HCT116 (cell line): ENCODE data around the gene FAM168A. TPM values are rescaled to one million over a fixed set of nuclear protein-coding genes. Genes with fewer than 3 reads are reported as not detected.

Experiments
- ATAC-seq: fragments of 200-7000 bp; cut with Tn5 transposase; 2 replicates; pipeline ENCODE4 v1.9.1; 2020; ENCODE audit warnings: mild to moderate bottlenecking, moderate library complexity
- BruUV-seq: library from RNA; stranded (reverse); fragments of 400-500 nt; replicated peaks from 2 replicates; lab custom pipeline; 2021; lab: Mats Ljungman, UMichigan
- CTCF ChIA-PET: fragments of 300-600 bp; sonication (Branson Sonifier 250); formaldehyde crosslinking; loops from one replicate; lab custom pipeline; 2021; ENCODE audit warnings: antibody characterized with exemption; lab: Charles Lee
- POLR2A ChIA-PET: fragments of 300-600, 350-600 bp; sonication (Branson Sonifier 250); formaldehyde crosslinking; loops from one replicate; lab custom pipeline; 2021; ENCODE audit warnings: antibody characterized with exemption; lab: Charles Lee
- RAD21 ChIA-PET, 2 experiments: fragments of 300-600 bp; sonication (Branson Sonifier 250); formaldehyde crosslinking; loops; one replicate each; lab custom pipeline; 2023; ENCODE audit warnings: low total read pairs in 2 of 2; ENCODE audit not compliant: uncharacterized antibody in 2 of 2, unreplicated experiment in 2 of 2, low non-redundant PET in 1 of 2; lab: Charles Lee
- DNase-seq: peaks from one replicate; pipeline ENCODE4 v3.0.0-alpha.2; 2010; ENCODE audit warnings: low read depth, low spot score
- H2AFZ ChIP-seq: fragments of 200-600 bp; shearing (Covaris generic), sonication (generic); 2 replicates; pipeline ENCODE4 v1.6.1; 2017; ENCODE audit warnings: low read depth, mixed run types, mixed read lengths, antibody characterized with exemption, low read length; ENCODE audit not compliant: poor library complexity, severe bottlenecking
- H3K27ac ChIP-seq: 2 replicates; pipeline ENCODE4 v1.5.1; 2012; ENCODE audit warnings: low read depth, low read length
- H3K27me3 ChIP-seq: fragments of 200-600 bp; sonication (generic); 2 replicates; pipeline ENCODE4 v1.6.1; 2016; ENCODE audit warnings: mixed run types, low read length, mixed read lengths; ENCODE audit not compliant: insufficient read depth
- H3K36me3 ChIP-seq, 2 experiments: fragments of 200-500 bp in 1 of 2; fragments of 200-600 bp in 1 of 2; sonication (Bioruptor generic) in 1 of 2; sonication (generic) in 1 of 2; 2 replicates each; pipeline versions ENCODE4 v1.5.1 to v1.6.1; 2014 to 2016; ENCODE audit warnings: low read length in 2 of 2, inconsistent platforms in 1 of 2, mixed read lengths in 1 of 2, mixed run types in 1 of 2; ENCODE audit not compliant: insufficient read depth in 2 of 2, control insufficient read depth in 1 of 2
- H3K4me1 ChIP-seq, 2 experiments: fragments of 200-600 bp in 1 of 2; sonication (generic) in 1 of 2; 2 replicates each; pipeline versions ENCODE4 v1.5.1 to v1.6.1; 2012 to 2017; ENCODE audit warnings: low read length in 2 of 2, inconsistent platforms in 1 of 2, mild to moderate bottlenecking in 1 of 2, mixed read lengths in 1 of 2, mixed run types in 1 of 2, moderate library complexity in 1 of 2; ENCODE audit not compliant: insufficient read depth in 2 of 2, control insufficient read depth in 1 of 2
- H3K4me2 ChIP-seq: fragments of 200-600 bp; sonication (generic); 2 replicates; pipeline ENCODE4 v1.6.1; 2017; ENCODE audit warnings: mixed run types, low read length, mixed read lengths
- H3K4me3 ChIP-seq, 2 experiments: fragments of 200-600 bp in 1 of 2; sonication (generic) in 1 of 2; replicated peaks in 1 of 2; 2 replicates each; pipeline ENCODE4 v1.5.1; 2011 to 2016; ENCODE audit warnings: low read length in 2 of 2, control low read depth in 1 of 2, low read depth in 1 of 2, mild to moderate bottlenecking in 1 of 2, mixed read lengths in 1 of 2, mixed run types in 1 of 2
- H3K79me2 ChIP-seq: fragments of 200-600 bp; sonication (generic); 2 replicates; pipeline ENCODE4 v1.6.1; 2017; ENCODE audit warnings: mild to moderate bottlenecking, mixed run types, low read length, moderate library complexity, mixed read lengths; ENCODE audit not compliant: insufficient read depth
- H3K9ac ChIP-seq: fragments of 200-600 bp; sonication (generic); 2 replicates; pipeline ENCODE4 v1.6.1; 2016; ENCODE audit warnings: low read length, mixed read lengths
- H3K9me2 ChIP-seq: fragments of 200-600 bp; sonication (generic), shearing (Covaris generic); 2 replicates; pipeline ENCODE4 v1.6.1; 2017; ENCODE audit warnings: mixed run types, mild to moderate bottlenecking, moderate library complexity; ENCODE audit not compliant: insufficient read depth
- H3K9me3 ChIP-seq, 2 experiments: fragments of 200-500 bp in 1 of 2; fragments of 200-600 bp in 1 of 2; sonication (Bioruptor generic) in 1 of 2; sonication (generic) in 1 of 2; 2 replicates each; pipeline ENCODE4 v1.6.1; 2014 to 2017; ENCODE audit warnings: low read length in 2 of 2, mixed read lengths in 2 of 2, inconsistent platforms in 1 of 2, low read depth in 1 of 2, mild to moderate bottlenecking in 1 of 2, mixed run types in 1 of 2, moderate library complexity in 1 of 2; ENCODE audit not compliant: control insufficient read depth in 1 of 2, insufficient read depth in 1 of 2
- H4K20me1 ChIP-seq: fragments of 200-600 bp; sonication (generic), shearing (Covaris generic); 2 replicates; pipeline ENCODE4 v1.6.1; 2017; ENCODE audit warnings: mixed run types, mild to moderate bottlenecking, moderate library complexity; ENCODE audit not compliant: insufficient read depth
- CBX3 ChIP-seq: IDR thresholded peaks from 2 replicates; pipeline ENCODE4 v1.6.1; 2012; ENCODE audit warnings: low read depth
- CEBPB ChIP-seq: IDR thresholded peaks from 2 replicates; pipeline ENCODE4 v1.6.1; 2012; ENCODE audit warnings: low read depth
- ELF1 ChIP-seq: IDR thresholded peaks from 2 replicates; pipeline ENCODE4 v1.6.1; 2012; ENCODE audit warnings: low read depth, borderline replicate concordance
- EZH2 ChIP-seq: fragments of 200-600 bp; sonication (generic); IDR thresholded peaks from 2 replicates; pipeline ENCODE4 v1.6.1; 2017; ENCODE audit warnings: antibody characterized with exemption, mixed run types
- EZH2phosphoT487 ChIP-seq: fragments of 200-600 bp; IDR thresholded peaks from 2 replicates; pipeline ENCODE4 v1.6.1; 2018; ENCODE audit warnings: antibody characterized with exemption, borderline replicate concordance
- POLR2A ChIP-seq: IDR thresholded peaks from 2 replicates; pipeline ENCODE4 v1.7.0; 2011; ENCODE audit warnings: borderline replicate concordance; ENCODE audit not compliant: insufficient read depth, insufficient read length; ENCODE audit errors: extremely low read depth
- RAD21 ChIP-seq: IDR thresholded peaks from 2 replicates; pipeline ENCODE4 v1.6.1; 2012; ENCODE audit warnings: low read depth, mild to moderate bottlenecking
- SRF ChIP-seq: IDR thresholded peaks from 2 replicates; pipeline ENCODE4 v1.6.1; 2012; ENCODE audit warnings: low read depth
- YY1 ChIP-seq: IDR thresholded peaks from 2 replicates; pipeline ENCODE4 v1.6.1; 2011; ENCODE audit warnings: low read length, low read depth, moderate library complexity, mild to moderate bottlenecking; ENCODE audit not compliant: insufficient replicate concordance; ENCODE audit errors: extremely low read depth
- ZFX ChIP-seq: fragments of 450-650 bp; IDR thresholded peaks from 2 replicates; pipeline ENCODE4 v1.6.1; 2017
- ZNF274 ChIP-seq: fragments of 200-500 bp; sonication (Bioruptor generic); IDR thresholded peaks from 2 replicates; pipeline ENCODE4 v1.6.1; 2014; ENCODE audit warnings: mild to moderate bottlenecking, low read depth, low read length, inconsistent platforms
- intact Hi-C: fragments of 100-400 bp; cut with micrococcal nuclease; formaldehyde crosslinking; loops from 2 replicates; pipeline ENCODE4 v1.10.0; 2022
- total RNA-seq: library from RNA; stranded (reverse); gene quantifications from one replicate; pipeline ENCODE4 v1.2.1, GENCODE V29; 2021; ENCODE audit not compliant: unreplicated experiment
- TF ChIP-seq, protein P1 (sequence below): IDR thresholded peaks from 2 replicates; pipeline ENCODE4 v1.6.1; 2012
- TF ChIP-seq, protein P2 (sequence below): IDR thresholded peaks from 2 replicates; pipeline ENCODE4 v1.6.1; 2012
- TF ChIP-seq, protein P3 (sequence below): IDR thresholded peaks from 2 replicates; pipeline ENCODE4 v1.6.1; 2011; ENCODE audit warnings: mild to moderate bottlenecking, low read length, moderate library complexity; ENCODE audit not compliant: insufficient replicate concordance; ENCODE audit errors: extremely low read depth
- TF ChIP-seq, protein P4 (sequence below), 3 experiments: fragments of 200-600 bp in 1 of 3; sonication (generic) in 1 of 3; IDR thresholded peaks in 2 of 3; conservative IDR thresholded peaks in 1 of 3; 2 replicates each; pipeline ENCODE4 v1.5.1; 2012 to 2017; ENCODE audit warnings: low read depth in 2 of 3, low read length in 2 of 3, antibody characterized with exemption in 1 of 3, borderline replicate concordance in 1 of 3, control low read depth in 1 of 3, mild to moderate bottlenecking in 1 of 3, mixed read lengths in 1 of 3, mixed run types in 1 of 3, moderate library complexity in 1 of 3; ENCODE audit not compliant: insufficient read depth in 1 of 3

FAM168A gene
- total RNA-seq, 1 experiment from 2014 or later, result 31.5 TPM

DNA sequence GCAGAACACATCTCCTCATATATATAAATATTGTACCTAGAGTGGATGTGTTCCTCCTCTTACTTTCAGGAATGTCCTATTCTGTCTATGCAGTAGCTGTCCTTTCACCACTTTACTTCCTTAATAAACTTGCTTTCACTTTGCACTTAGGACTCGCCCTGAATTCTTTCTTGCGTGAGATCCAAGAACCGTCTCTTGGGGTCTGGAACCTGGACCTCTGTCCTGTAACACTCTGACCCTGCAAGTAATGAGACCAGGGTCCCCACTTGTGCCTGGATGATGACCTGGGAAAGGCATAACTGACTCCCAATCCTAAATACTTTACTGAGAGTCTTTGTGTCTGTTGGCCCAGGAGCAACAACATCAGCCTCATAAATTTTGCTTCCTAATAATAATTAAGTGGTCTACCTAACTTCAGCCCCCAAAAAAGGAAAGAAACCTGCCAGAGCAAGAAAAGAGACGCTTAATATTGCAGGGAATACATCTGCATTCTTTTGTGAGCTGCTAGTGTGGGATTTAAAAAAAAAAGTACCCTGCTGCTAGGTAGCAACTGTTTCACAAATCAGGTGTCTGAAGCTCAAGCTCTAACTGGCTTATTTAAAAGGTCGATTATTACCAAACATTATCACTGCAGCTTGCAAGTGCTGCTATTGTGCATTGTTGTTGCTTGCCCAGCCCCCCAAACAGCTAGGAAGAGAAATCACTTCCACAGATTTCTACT is 69.3 kb downstream of the FAM168A start (continued):
- TF ChIP-seq, protein P1, sequence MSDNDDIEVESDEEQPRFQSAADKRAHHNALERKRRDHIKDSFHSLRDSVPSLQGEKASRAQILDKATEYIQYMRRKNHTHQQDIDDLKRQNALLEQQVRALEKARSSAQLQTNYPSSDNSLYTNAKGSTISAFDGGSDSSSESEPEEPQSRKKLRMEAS, result no peak
- TF ChIP-seq SRF (no peak), POLR2A (no peak), RAD21 (no peak), CEBPB (no peak), ELF1 (no peak)
- TF ChIP-seq, protein P2, sequence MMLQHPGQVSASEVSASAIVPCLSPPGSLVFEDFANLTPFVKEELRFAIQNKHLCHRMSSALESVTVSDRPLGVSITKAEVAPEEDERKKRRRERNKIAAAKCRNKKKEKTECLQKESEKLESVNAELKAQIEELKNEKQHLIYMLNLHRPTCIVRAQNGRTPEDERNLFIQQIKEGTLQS, result no peak
- TF ChIP-seq, all 23 proteins: peak for 0

DNA sequence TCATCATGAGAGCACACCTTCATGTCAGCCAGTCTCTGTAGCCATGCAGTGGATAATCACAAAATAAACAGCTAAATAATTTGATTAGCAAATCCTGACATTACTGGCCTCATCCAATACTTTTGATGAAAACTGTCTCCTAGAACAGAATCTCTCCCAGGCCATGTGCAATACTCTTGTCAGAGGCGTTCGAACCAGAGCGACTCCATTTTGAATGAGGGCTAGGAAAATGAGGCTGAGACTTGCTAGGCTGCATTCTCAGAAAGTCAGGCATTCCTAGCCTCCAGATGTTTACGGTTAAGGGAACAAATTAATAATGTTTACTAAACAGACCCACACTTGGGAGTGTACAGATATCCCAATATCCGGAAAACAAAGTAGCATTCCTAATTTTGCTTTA is 69.9 kb downstream of the FAM168A start:
- ATAC-seq (no peak), DNase-seq (no peak)
- H2AFZ ChIP-seq, result no peak overlapping the region
- peaks cover 0 to 5% of the 10 kb centered on the region in 2 experiments; a peak in 2 of 4 replicates for H3K9me3 ChIP-seq
- H4K20me1 ChIP-seq, result 0 out of 2 replicates have a peak, but pooled peaks cover 2% of the 10 kb centered on the region
- ChIA-PET CTCF (no interaction called here), POLR2A (no interaction called here), RAD21 (no interaction called here)
- H3K4me3 ChIP-seq, result no peak overlapping the region
- H3K4me1 ChIP-seq, result peaks cover 3 to 9% of the 10 kb centered on the region in 2 experiments; a peak in 2 of 4 replicates
- H3K9ac ChIP-seq, result no peak overlapping the region
- no peaks in the 10 kb centered on the region for H3K79me2 ChIP-seq
- no peak overlapping the region for H3K27ac ChIP-seq
- H3K4me2 ChIP-seq, result no peak overlapping the region
- no peaks in the 10 kb centered on the region for H3K9me2 ChIP-seq
- H3K36me3 ChIP-seq, result no peaks in the 10 kb centered on the region
- intact Hi-C loops, result no loop called here
- no peaks in the 10 kb centered on the region for H3K27me3 ChIP-seq
- BruUV-seq, result no TSS peak
- TF ChIP-seq, protein P2, result no peak
- TF ChIP-seq EZH2phosphoT487, result no peak
- TF ChIP-seq YY1, result no peak
- TF ChIP-seq CBX3, result no peak
- no peak for TF ChIP-seq ZFX
- TF ChIP-seq ZNF274, result no peak
- TF ChIP-seq, protein P3, sequence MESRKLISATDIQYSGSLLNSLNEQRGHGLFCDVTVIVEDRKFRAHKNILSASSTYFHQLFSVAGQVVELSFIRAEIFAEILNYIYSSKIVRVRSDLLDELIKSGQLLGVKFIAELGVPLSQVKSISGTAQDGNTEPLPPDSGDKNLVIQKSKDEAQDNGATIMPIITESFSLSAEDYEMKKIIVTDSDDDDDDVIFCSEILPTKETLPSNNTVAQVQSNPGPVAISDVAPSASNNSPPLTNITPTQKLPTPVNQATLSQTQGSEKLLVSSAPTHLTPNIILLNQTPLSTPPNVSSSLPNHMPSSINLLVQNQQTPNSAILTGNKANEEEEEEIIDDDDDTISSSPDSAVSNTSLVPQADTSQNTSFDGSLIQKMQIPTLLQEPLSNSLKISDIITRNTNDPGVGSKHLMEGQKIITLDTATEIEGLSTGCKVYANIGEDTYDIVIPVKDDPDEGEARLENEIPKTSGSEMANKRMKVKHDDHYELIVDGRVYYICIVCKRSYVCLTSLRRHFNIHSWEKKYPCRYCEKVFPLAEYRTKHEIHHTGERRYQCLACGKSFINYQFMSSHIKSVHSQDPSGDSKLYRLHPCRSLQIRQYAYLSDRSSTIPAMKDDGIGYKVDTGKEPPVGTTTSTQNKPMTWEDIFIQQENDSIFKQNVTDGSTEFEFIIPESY, result no peak
- TF ChIP-seq, protein P1, result no peak
- no peak for TF ChIP-seq EZH2
- no peak for TF ChIP-seq SRF
- TF ChIP-seq, protein P4, sequence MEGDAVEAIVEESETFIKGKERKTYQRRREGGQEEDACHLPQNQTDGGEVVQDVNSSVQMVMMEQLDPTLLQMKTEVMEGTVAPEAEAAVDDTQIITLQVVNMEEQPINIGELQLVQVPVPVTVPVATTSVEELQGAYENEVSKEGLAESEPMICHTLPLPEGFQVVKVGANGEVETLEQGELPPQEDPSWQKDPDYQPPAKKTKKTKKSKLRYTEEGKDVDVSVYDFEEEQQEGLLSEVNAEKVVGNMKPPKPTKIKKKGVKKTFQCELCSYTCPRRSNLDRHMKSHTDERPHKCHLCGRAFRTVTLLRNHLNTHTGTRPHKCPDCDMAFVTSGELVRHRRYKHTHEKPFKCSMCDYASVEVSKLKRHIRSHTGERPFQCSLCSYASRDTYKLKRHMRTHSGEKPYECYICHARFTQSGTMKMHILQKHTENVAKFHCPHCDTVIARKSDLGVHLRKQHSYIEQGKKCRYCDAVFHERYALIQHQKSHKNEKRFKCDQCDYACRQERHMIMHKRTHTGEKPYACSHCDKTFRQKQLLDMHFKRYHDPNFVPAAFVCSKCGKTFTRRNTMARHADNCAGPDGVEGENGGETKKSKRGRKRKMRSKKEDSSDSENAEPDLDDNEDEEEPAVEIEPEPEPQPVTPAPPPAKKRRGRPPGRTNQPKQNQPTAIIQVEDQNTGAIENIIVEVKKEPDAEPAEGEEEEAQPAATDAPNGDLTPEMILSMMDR (IDR thresholded peaks at IDR 0.05 in 2 of 3, conservative IDR thresholded peaks at IDR 0.05 in 1 of 3; ENCODE audit: borderline replicate concordance in 1 of 3, insufficient read depth in 1 of 3, low read depth in 2 of 3, low read length in 2 of 3), result no peak
- TF ChIP-seq CEBPB, result no peak
